H9 (cell line): Measurements from ENCODE around the gene GTF2E1. TPM values are rescaled to one million over a fixed set of nuclear protein-coding genes. Genes with fewer than 3 reads are reported as not detected.

Experiments
- DNase-seq: peaks from one replicate; pipeline ENCODE4 v3.0.0-alpha.2; 2017
- H2AFZ ChIP-seq: one replicate; pipeline ENCODE4 v1.6.1; 2013; ENCODE audit warnings: mild to moderate bottlenecking, low read length, control low read depth, moderate library complexity
- H2AK5ac ChIP-seq: 2 replicates; pipeline ENCODE4 v1.6.1; 2013; ENCODE audit warnings: low read length, control low read depth, mixed read lengths; ENCODE audit not compliant: insufficient read length
- H2BK120ac ChIP-seq: one replicate; pipeline ENCODE4 v1.6.1; 2013; ENCODE audit warnings: low read depth, mild to moderate bottlenecking, low read length, control low read depth, inconsistent platforms; ENCODE audit not compliant: poor library complexity, severe bottlenecking
- H2BK12ac ChIP-seq: 2 replicates; pipeline ENCODE4 v1.6.1; 2013; ENCODE audit warnings: low read length, control low read depth, mixed read lengths, low read depth; ENCODE audit not compliant: insufficient read length
- H2BK15ac ChIP-seq: 2 replicates; pipeline ENCODE4 v1.6.1; 2013; ENCODE audit warnings: low read depth, low read length, control low read depth
- H2BK20ac ChIP-seq: one replicate; pipeline ENCODE4 v1.6.1; 2013; ENCODE audit warnings: low read depth, mild to moderate bottlenecking, low read length, control low read depth, inconsistent platforms; ENCODE audit not compliant: poor library complexity, severe bottlenecking
- H2BK5ac ChIP-seq: 2 replicates; pipeline ENCODE4 v1.6.1; 2013; ENCODE audit warnings: low read length, control low read depth, mixed read lengths; ENCODE audit not compliant: insufficient read length
- H3K14ac ChIP-seq: 2 replicates; pipeline ENCODE4 v1.6.1; 2013; ENCODE audit warnings: low read length, control low read depth; ENCODE audit not compliant: insufficient read depth
- H3K18ac ChIP-seq: 2 replicates; pipeline ENCODE4 v1.6.1; 2013; ENCODE audit warnings: low read depth, mild to moderate bottlenecking, mixed read lengths, low read length, control low read depth; ENCODE audit not compliant: insufficient read length
- H3K23ac ChIP-seq: 2 replicates; pipeline ENCODE4 v1.6.1; 2013; ENCODE audit warnings: low read length, control low read depth, mixed read lengths, low read depth; ENCODE audit not compliant: insufficient read length
- H3K23me2 ChIP-seq: 2 replicates; pipeline ENCODE4 v1.6.1; 2013; ENCODE audit warnings: low read depth, mild to moderate bottlenecking, mixed read lengths, low read length, control low read depth; ENCODE audit not compliant: insufficient read length, poor library complexity, severe bottlenecking
- H3K27ac ChIP-seq: 2 replicates; pipeline ENCODE4 v1.5.1; 2013; ENCODE audit warnings: low read length, control low read depth, mixed read lengths, low read depth; ENCODE audit not compliant: insufficient read length
- H3K27me3 ChIP-seq: 2 replicates; pipeline ENCODE4 v1.6.1; 2013; ENCODE audit warnings: low read length, control low read depth, inconsistent platforms; ENCODE audit not compliant: insufficient read depth
- H3K4ac ChIP-seq: 2 replicates; pipeline ENCODE4 v1.6.1; 2013; ENCODE audit warnings: low read depth, mild to moderate bottlenecking, control low read depth, inconsistent platforms, low read length, moderate library complexity
- H3K4me1 ChIP-seq: 2 replicates; pipeline ENCODE4 v1.6.1; 2013; ENCODE audit warnings: low read length, control low read depth, inconsistent platforms; ENCODE audit not compliant: insufficient read depth
- H3K4me2 ChIP-seq: 2 replicates; pipeline ENCODE4 v1.6.1; 2013; ENCODE audit warnings: low read length, control low read depth, mixed read lengths; ENCODE audit not compliant: insufficient read length, insufficient read depth
- H3K56ac ChIP-seq: 2 replicates; pipeline ENCODE4 v1.6.1; 2013; ENCODE audit warnings: low read depth, mild to moderate bottlenecking, mixed read lengths, low read length, control low read depth; ENCODE audit not compliant: insufficient read length
- H3K79me1 ChIP-seq: 2 replicates; pipeline ENCODE4 v1.6.1; 2013; ENCODE audit warnings: low read depth, mild to moderate bottlenecking, moderate library complexity, low read length, control low read depth, inconsistent platforms; ENCODE audit not compliant: insufficient read depth, poor library complexity, severe bottlenecking
- H3K79me2 ChIP-seq: 2 replicates; pipeline ENCODE4 v1.6.1; 2013; ENCODE audit warnings: low read length, control low read depth, inconsistent platforms; ENCODE audit not compliant: insufficient read depth
- H3K9ac ChIP-seq: 2 replicates; pipeline ENCODE4 v1.6.1; 2013; ENCODE audit warnings: low read length, control low read depth, mixed read lengths; ENCODE audit not compliant: insufficient read length; ENCODE audit errors: extremely low read depth
- H3K9me3 ChIP-seq: one replicate; pipeline ENCODE4 v1.6.1; 2013; ENCODE audit warnings: low read depth, low read length, inconsistent platforms; ENCODE audit not compliant: control insufficient read depth
- H3T11ph ChIP-seq: one replicate; pipeline ENCODE4 v1.6.1; 2013; ENCODE audit warnings: mild to moderate bottlenecking, low read length, control low read depth, inconsistent platforms
- H4K20me1 ChIP-seq: one replicate; pipeline ENCODE4 v1.6.1; 2013; ENCODE audit not compliant: control insufficient read depth, insufficient read length, insufficient read depth
- H4K5ac ChIP-seq: 2 replicates; pipeline ENCODE4 v1.6.1; 2013; ENCODE audit warnings: low read depth, mild to moderate bottlenecking, mixed read lengths, low read length, control low read depth; ENCODE audit not compliant: insufficient read length
- H4K8ac ChIP-seq: replicated peaks from 2 replicates; pipeline ENCODE4 v1.6.1; 2013; ENCODE audit warnings: low read length, control low read depth, mixed read lengths, low read depth; ENCODE audit not compliant: insufficient read length
- H4K91ac ChIP-seq: 2 replicates; pipeline ENCODE4 v1.6.1; 2013; ENCODE audit warnings: low read depth, mild to moderate bottlenecking, moderate library complexity, mixed read lengths, low read length, control low read depth; ENCODE audit not compliant: insufficient read length
- H3K27ac Mint-ChIP-seq, 3 experiments: 2 replicates in 2 of 3; 3 replicates in 1 of 3; pipeline ENCODE4 v1.8.0; 2020 to 2021; ENCODE audit warnings: mixed read lengths in 3 of 3, mild to moderate bottlenecking in 1 of 3, moderate library complexity in 1 of 3
- H3K27me3 Mint-ChIP-seq: 2 replicates; pipeline ENCODE4 v1.8.0; 2021; ENCODE audit warnings: low read depth, mild to moderate bottlenecking, moderate library complexity, mixed read lengths
- H3K36me3 Mint-ChIP-seq, 3 experiments: 2 replicates in 2 of 3; 3 replicates in 1 of 3; pipeline ENCODE4 v1.8.0; 2020 to 2021; ENCODE audit warnings: low read depth in 3 of 3, mixed read lengths in 3 of 3; ENCODE audit not compliant: insufficient read depth in 1 of 3
- H3K4me1 Mint-ChIP-seq, 2 experiments: 2 replicates each; pipeline ENCODE4 v1.8.0; 2020; ENCODE audit warnings: mixed read lengths in 2 of 2
- H3K4me3 Mint-ChIP-seq, 2 experiments: 2 replicates in 1 of 2; 3 replicates in 1 of 2; pipeline ENCODE4 v1.8.0; 2020 to 2021; ENCODE audit warnings: mild to moderate bottlenecking in 2 of 2, mixed read lengths in 2 of 2, moderate library complexity in 1 of 2
- H3K9me3 Mint-ChIP-seq, 2 experiments: 2 replicates in 1 of 2; 3 replicates in 1 of 2; pipeline ENCODE4 v1.8.0; 2020; ENCODE audit warnings: mild to moderate bottlenecking in 2 of 2, mixed read lengths in 2 of 2, moderate library complexity in 1 of 2
- WGBS: extraction: QIAGEN DNeasy Blood & Tissue Kit; methylation state at CpG from one replicate; pipeline ENCODE4 v1.1.7; 2013; ENCODE audit warnings: missing lambda C conversion rate, low lambda C conversion rate, mixed read lengths; ENCODE audit not compliant: insufficient read length; ENCODE audit errors: extremely low coverage; 5-methylcytosine and 5-hydroxymethylcytosine counted together
- total RNA-seq: library from RNA; stranded (reverse); gene quantifications from 2 replicates; pipeline ENCODE4 v1.2.1, GENCODE V29; 2021
- TF ChIP-seq, protein P1 (sequence below): fragments of 200-600 bp; sonication (generic); conservative IDR thresholded peaks from 3 replicates; pipeline ENCODE4 v1.8.0; 2021; ENCODE audit warnings: antibody characterized with exemption, mild to moderate bottlenecking

The GTF2E1 gene
- total RNA-seq, 1 experiment from 2014 or later = 88.8 TPM

DNA sequence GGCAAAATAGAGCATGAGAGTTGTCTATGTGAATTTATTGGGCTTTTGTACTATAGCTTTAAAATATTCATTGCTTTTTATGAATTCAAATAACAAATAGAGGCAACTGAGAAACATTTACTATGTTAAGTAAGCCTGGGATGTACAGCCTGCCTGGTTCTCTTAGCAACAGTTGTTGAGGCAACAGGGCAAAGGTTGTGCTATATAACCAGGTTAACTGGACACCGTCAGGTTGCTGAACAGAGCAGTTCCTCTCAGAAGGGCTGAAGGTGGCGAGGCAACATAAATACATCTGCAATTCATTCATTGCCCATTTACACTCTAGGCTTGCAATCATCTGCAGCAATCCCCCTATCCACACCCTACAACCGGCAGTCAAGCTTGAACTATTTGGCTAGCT, 78.2 kb downstream of the GTF2E1 start:
- no CpG with 5 or more reads among the region's 3 CpGs for WGBS
- Histone ChIP-seq H3K9ac (no peak overlapping the region), H3K14ac (no peak overlapping the region), H4K8ac (no peak overlapping the region), H3K9me3 (no peaks in the 10 kb centered on the region), H3K23ac (no peak overlapping the region), H3K27ac (no peak overlapping the region), H2AFZ (no peak overlapping the region), H3K4me1 (no peaks in the 10 kb centered on the region), H2AK5ac (no peak overlapping the region), H2BK12ac (no peak overlapping the region), H2BK5ac (no peak overlapping the region), H3K4me2 (no peak overlapping the region), H4K91ac (no peak overlapping the region), H2BK15ac (no peak overlapping the region), H4K5ac (no peak overlapping the region), H3K23me2 (no peaks in the 10 kb centered on the region), H3K4ac (no peak overlapping the region), H2BK120ac (no peak overlapping the region), H4K20me1 (no peaks in the 10 kb centered on the region), H3K27me3 (no peaks in the 10 kb centered on the region), H3T11ph (no peak overlapping the region), H3K79me1 (no peaks in the 10 kb centered on the region), H3K79me2 (no peaks in the 10 kb centered on the region), H3K18ac (no peak overlapping the region), H2BK20ac (no peak overlapping the region), H3K56ac (no peak overlapping the region)
- no peaks in the 10 kb centered on the region for H3K9me3 Mint-ChIP-seq
- no peak for DNase-seq
- no peak overlapping the region for H3K4me3 Mint-ChIP-seq
- TF ChIP-seq, protein P1, sequence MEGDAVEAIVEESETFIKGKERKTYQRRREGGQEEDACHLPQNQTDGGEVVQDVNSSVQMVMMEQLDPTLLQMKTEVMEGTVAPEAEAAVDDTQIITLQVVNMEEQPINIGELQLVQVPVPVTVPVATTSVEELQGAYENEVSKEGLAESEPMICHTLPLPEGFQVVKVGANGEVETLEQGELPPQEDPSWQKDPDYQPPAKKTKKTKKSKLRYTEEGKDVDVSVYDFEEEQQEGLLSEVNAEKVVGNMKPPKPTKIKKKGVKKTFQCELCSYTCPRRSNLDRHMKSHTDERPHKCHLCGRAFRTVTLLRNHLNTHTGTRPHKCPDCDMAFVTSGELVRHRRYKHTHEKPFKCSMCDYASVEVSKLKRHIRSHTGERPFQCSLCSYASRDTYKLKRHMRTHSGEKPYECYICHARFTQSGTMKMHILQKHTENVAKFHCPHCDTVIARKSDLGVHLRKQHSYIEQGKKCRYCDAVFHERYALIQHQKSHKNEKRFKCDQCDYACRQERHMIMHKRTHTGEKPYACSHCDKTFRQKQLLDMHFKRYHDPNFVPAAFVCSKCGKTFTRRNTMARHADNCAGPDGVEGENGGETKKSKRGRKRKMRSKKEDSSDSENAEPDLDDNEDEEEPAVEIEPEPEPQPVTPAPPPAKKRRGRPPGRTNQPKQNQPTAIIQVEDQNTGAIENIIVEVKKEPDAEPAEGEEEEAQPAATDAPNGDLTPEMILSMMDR = no peak
- peaks cover 8 to 12% of the 10 kb centered on the region in 2 experiments for H3K4me1 Mint-ChIP-seq
- H3K27ac Mint-ChIP-seq = no peak overlapping the region
- no peaks in the 10 kb centered on the region for H3K36me3 Mint-ChIP-seq
- no peaks in the 10 kb centered on the region for H3K27me3 Mint-ChIP-seq
